NT2/D1 (cell line): ENCODE results near the gene FLNB.

ENCODE experiments used
- SUZ12 ChIP-seq: IDR thresholded peaks from 2 replicates; pipeline ENCODE4 v1.6.1; 2011; ENCODE audit not compliant: insufficient read length, insufficient read depth; ENCODE audit errors: extremely low read depth
- YY1 ChIP-seq: IDR thresholded peaks from 2 replicates; pipeline ENCODE4 v1.6.1; 2011; ENCODE audit not compliant: insufficient read length, insufficient read depth
- ZNF274 ChIP-seq: IDR thresholded peaks from 2 replicates; pipeline ENCODE4 v1.6.1; 2011; ENCODE audit warnings: mild to moderate bottlenecking, low read depth, low read length

GRCh38 chr3:58198362-58198761, 190.1 kb downstream of the FLNB start:
- TF ChIP-seq ZNF274, result no peak
- no peak for TF ChIP-seq YY1
- TF ChIP-seq SUZ12, result no peak
